Right renal pelvis (tissue), 4 donors: ENCODE results near the gene TSKU. TPM values are rescaled to one million over a fixed set of nuclear protein-coding genes. Genes with fewer than 3 reads are reported as not detected.
"Not testable (repeated sequence)": the region's sequence is repeated elsewhere in the genome, so short reads cannot be mapped to it uniquely, and the experiment has no call there.

ENCODE experiments used
- DNase-seq, 4 donors: peaks; one replicate each; pipeline ENCODE4 v3.0.0-alpha.2; 2013; ENCODE audit warnings: low read depth in 4 of 4, low spot score in 3 of 4, missing footprints in 1 of 4
- polyA plus RNA-seq, 4 donors: library from polyadenylated mRNA; unstranded; fragments of 120-200 nt; gene quantifications; one replicate each; pipeline ENCODE4 v1.2.1, GENCODE V29; 2013; ENCODE audit not compliant: insufficient read length in 4 of 4

The TSKU gene
- polyA plus RNA-seq, 4 donors = 24.0 to 29.3 (median 27.9) TPM

GRCh38 chr11:76787271-76787670, 4.1 kb downstream of the TSKU start:
- no peak for DNase-seq

- DNase-seq = no peak
These were observed 4.9 kb downstream of the TSKU start for GRCh38 chr11:76787911-76788596.

GRCh38 chr11:76788661-76789442, 5.7 kb downstream of the TSKU start:
- DNase-seq = no peak

GRCh38 chr11:76789443-76789719, 6.2 kb downstream of the TSKU start:
- no peak for DNase-seq

GRCh38 chr11:76790251-76790650, 7.1 kb downstream of the TSKU start:
- DNase-seq = no peak

GRCh38 chr11:76791002-76791770, 8.0 kb downstream of the TSKU start:
- DNase-seq = not testable (repeated sequence)

GRCh38 chr11:76791861-76792260, 8.7 kb downstream of the TSKU start:
- no peak for DNase-seq

GRCh38 chr11:76792505-76793264, 9.5 kb downstream of the TSKU start:
- no peak for DNase-seq

- DNase-seq = no peak
These were observed 10.5 kb downstream of the TSKU start for GRCh38 chr11:76793391-76794291.

GRCh38 chr11:76794371-76795289, 11.5 kb downstream of the TSKU start:
- DNase-seq = no peak

GRCh38 chr11:76795290-76795935, 12.3 kb downstream of the TSKU start:
- no peak for DNase-seq

GRCh38 chr11:76795936-76796441, 12.8 kb downstream of the TSKU start:
- no peak for DNase-seq

- no peak for DNase-seq
These were observed 13.5 kb downstream of the TSKU start for GRCh38 chr11:76796511-76797198.

GRCh38 chr11:76797341-76798201, 14.4 kb downstream of the TSKU start:
- no peak for DNase-seq

GRCh38 chr11:76798202-76798581, 15.0 kb downstream of the TSKU start:
- DNase-seq = no peak

- DNase-seq = no peak
These were observed 15.5 kb downstream of the TSKU start for GRCh38 chr11:76798671-76799065.
